ENCODE data around the gene NPR3. TPM values are rescaled to one million over a fixed set of nuclear protein-coding genes. Genes with fewer than 3 reads are reported as not detected.

Gene NPR3
- total RNA-seq, 1 donor from 2014 or later: 18.3 TPM

GRCh38 chr5:32745317-32745716 is 34.2 kb downstream of the NPR3 start:
- DNase-seq: no peak
- no peak for ATAC-seq (ENCODE audit: poor library complexity)
- intact Hi-C loops (cut with DNase I): no loop called here

GRCh38 chr5:32752411-32752810 is 41.3 kb downstream of the NPR3 start:
- ATAC-seq (ENCODE audit: poor library complexity) (no peak), DNase-seq (no peak)
- intact Hi-C loops (cut with DNase I): no loop called here

- ATAC-seq (ENCODE audit: poor library complexity) (no peak), DNase-seq (no peak)
- intact Hi-C loops (cut with DNase I): no loop called here
Observed at GRCh38 chr5:32753051-32753450, 41.9 kb downstream of the NPR3 start.

- intact Hi-C loops (cut with DNase I): no loop called here
- no peak for ATAC-seq (ENCODE audit: poor library complexity)
- no peak for DNase-seq
Observed at GRCh38 chr5:32753765-32754164, 42.6 kb downstream of the NPR3 start.

- DNase-seq (no peak), ATAC-seq (ENCODE audit: poor library complexity) (no peak)
- intact Hi-C loops (cut with DNase I): no loop called here
Observed at GRCh38 chr5:32754284-32754683, 43.2 kb downstream of the NPR3 start.

- no peak for ATAC-seq (ENCODE audit: poor library complexity)
- no peak for DNase-seq
- intact Hi-C loops (cut with DNase I): no loop called here
Observed at GRCh38 chr5:32760091-32760509, 49.0 kb downstream of the NPR3 start.

GRCh38 chr5:32765266-32765665 is 54.1 kb downstream of the NPR3 start:
- DNase-seq: no peak
- intact Hi-C loops (cut with DNase I): no loop called here
- no peak for ATAC-seq (ENCODE audit: poor library complexity)

- intact Hi-C loops (cut with DNase I): no loop called here
- ATAC-seq (ENCODE audit: poor library complexity): no peak
- DNase-seq: no peak
Observed at GRCh38 chr5:32767948-32768467, 56.9 kb downstream of the NPR3 start.

GRCh38 chr5:32769711-32770110 is 58.6 kb downstream of the NPR3 start:
- intact Hi-C loops (cut with DNase I): no loop called here
- DNase-seq (no peak), ATAC-seq (ENCODE audit: poor library complexity) (no peak)

GRCh38 chr5:32770444-32770843 is 59.3 kb downstream of the NPR3 start:
- DNase-seq (no peak), ATAC-seq (ENCODE audit: poor library complexity) (no peak)
- intact Hi-C loops (cut with DNase I): no loop called here

GRCh38 chr5:32771037-32771436 is 59.9 kb downstream of the NPR3 start:
- DNase-seq (peak; percentile 64), ATAC-seq (ENCODE audit: poor library complexity) (peak; percentile 29)
- intact Hi-C loops (cut with DNase I): no loop called here

- intact Hi-C loops (cut with DNase I): no loop called here
- peak; percentile 12 for ATAC-seq (ENCODE audit: poor library complexity)
- DNase-seq: no peak
Observed at GRCh38 chr5:32773944-32774343, 62.8 kb downstream of the NPR3 start.

GRCh38 chr5:32776200-32776599 is 65.1 kb downstream of the NPR3 start:
- ATAC-seq (ENCODE audit: poor library complexity): no peak
- DNase-seq: no peak
- intact Hi-C loops (cut with DNase I): no loop called here

- intact Hi-C loops (cut with DNase I): no loop called here
- ATAC-seq (ENCODE audit: poor library complexity) (no peak), DNase-seq (no peak)
Observed at GRCh38 chr5:32777222-32777621, 66.1 kb downstream of the NPR3 start.

- ATAC-seq (ENCODE audit: poor library complexity) (no peak), DNase-seq (no peak)
- intact Hi-C loops (cut with DNase I): no loop called here
Observed at GRCh38 chr5:32777733-32778132, 66.6 kb downstream of the NPR3 start.

GRCh38 chr5:32778403-32778802 is 67.3 kb downstream of the NPR3 start:
- intact Hi-C loops (cut with DNase I): no loop called here
- ATAC-seq (ENCODE audit: poor library complexity) (no peak), DNase-seq (no peak)

GRCh38 chr5:32779754-32780415 is 68.8 kb downstream of the NPR3 start:
- no peak for DNase-seq
- ATAC-seq (ENCODE audit: poor library complexity): no peak
- intact Hi-C loops (cut with DNase I): no loop called here

- ATAC-seq (ENCODE audit: poor library complexity) (no peak), DNase-seq (no peak)
- intact Hi-C loops (cut with DNase I): no loop called here
Observed at GRCh38 chr5:32780508-32780919, 69.4 kb downstream of the NPR3 start.

GRCh38 chr5:32783661-32784060 is 72.5 kb downstream of the NPR3 start:
- ATAC-seq (ENCODE audit: poor library complexity) (no peak), DNase-seq (no peak)
- intact Hi-C loops (cut with DNase I): no loop called here

- no peak for ATAC-seq (ENCODE audit: poor library complexity)
- no peak for DNase-seq
- intact Hi-C loops (cut with DNase I): no loop called here
Observed at GRCh38 chr5:32785611-32786254, 74.6 kb downstream of the NPR3 start.
